MM.1S (cell line): ENCODE results near the gene NT5C3A.
"Not testable (repeated sequence)": the region's sequence is repeated elsewhere in the genome, so short reads cannot be mapped to it uniquely, and the experiment has no call there.

Source experiments
- EZH2 ChIP-seq: fragments of 300-600 bp; sonication (generic); optimal IDR thresholded peaks from 2 replicates; pipeline ENCODE3; 2017; ENCODE audit warnings: low read depth, mild to moderate bottlenecking, antibody characterized with exemption, low read length, mixed read lengths
- TF ChIP-seq, protein P1 (sequence below): fragments of 300-600 bp; sonication (generic); IDR thresholded peaks from 2 replicates; pipeline ENCODE4 v1.5.1; 2016; ENCODE audit warnings: antibody characterized with exemption, low read length, mixed read lengths

DNA sequence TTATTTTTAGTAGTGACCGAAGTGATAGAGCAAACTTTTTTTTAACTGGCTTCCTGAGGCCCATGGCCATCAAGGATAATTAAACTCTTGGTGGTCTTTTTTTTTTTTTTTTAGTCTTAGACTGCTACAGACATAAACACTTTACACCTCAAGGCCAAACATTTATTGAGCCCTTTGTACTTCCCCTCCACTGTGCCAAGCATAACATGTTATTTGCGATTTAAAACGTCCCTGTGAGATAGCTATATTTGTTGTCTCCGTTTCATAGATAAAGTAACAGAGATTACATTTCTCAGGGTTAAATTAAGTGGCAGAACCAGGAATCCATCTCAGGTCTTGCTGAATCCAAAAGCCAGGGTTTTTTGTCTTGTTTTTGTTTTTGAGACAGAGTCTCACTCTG is 63.2 kb downstream of the NT5C3A start:
- TF ChIP-seq EZH2: not testable (repeated sequence)
- TF ChIP-seq, protein P1, sequence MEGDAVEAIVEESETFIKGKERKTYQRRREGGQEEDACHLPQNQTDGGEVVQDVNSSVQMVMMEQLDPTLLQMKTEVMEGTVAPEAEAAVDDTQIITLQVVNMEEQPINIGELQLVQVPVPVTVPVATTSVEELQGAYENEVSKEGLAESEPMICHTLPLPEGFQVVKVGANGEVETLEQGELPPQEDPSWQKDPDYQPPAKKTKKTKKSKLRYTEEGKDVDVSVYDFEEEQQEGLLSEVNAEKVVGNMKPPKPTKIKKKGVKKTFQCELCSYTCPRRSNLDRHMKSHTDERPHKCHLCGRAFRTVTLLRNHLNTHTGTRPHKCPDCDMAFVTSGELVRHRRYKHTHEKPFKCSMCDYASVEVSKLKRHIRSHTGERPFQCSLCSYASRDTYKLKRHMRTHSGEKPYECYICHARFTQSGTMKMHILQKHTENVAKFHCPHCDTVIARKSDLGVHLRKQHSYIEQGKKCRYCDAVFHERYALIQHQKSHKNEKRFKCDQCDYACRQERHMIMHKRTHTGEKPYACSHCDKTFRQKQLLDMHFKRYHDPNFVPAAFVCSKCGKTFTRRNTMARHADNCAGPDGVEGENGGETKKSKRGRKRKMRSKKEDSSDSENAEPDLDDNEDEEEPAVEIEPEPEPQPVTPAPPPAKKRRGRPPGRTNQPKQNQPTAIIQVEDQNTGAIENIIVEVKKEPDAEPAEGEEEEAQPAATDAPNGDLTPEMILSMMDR: not testable (repeated sequence)
